Activated B cell treated with CpG ODN at 0.5 μM for 24 hours (primary cell): Measurements from ENCODE around the gene RECK. TPM values are rescaled to one million over a fixed set of nuclear protein-coding genes. Genes with fewer than 3 reads are reported as not detected.

Source experiments
- ATAC-seq: fragments of 200-7000 bp; cut with Tn5 transposase; one replicate; pipeline ENCODE4 v1.10.0; 2021; ENCODE audit warnings: low read depth, mild to moderate bottlenecking, moderate library complexity
- CTCF ChIA-PET: fragments of 350-600 bp; sonication (Branson Sonifier 250); formaldehyde crosslinking; loops from one replicate; lab custom pipeline; 2021; ENCODE audit warnings: antibody characterized with exemption; lab: Charles Lee
- POLR2A ChIA-PET: fragments of 350-600 bp; sonication (Branson Sonifier 250); formaldehyde crosslinking; loops from one replicate; lab custom pipeline; 2021; ENCODE audit warnings: antibody characterized with exemption; lab: Charles Lee
- DNase-seq: peaks from one replicate; pipeline ENCODE4 v3.0.0; 2022
- H3K27ac Mint-ChIP-seq: one replicate; pipeline ENCODE4 v1.8.0; 2020; ENCODE audit warnings: mixed read lengths
- H3K27me3 Mint-ChIP-seq: one replicate; pipeline ENCODE4 v1.8.0; 2021; ENCODE audit warnings: mixed read lengths
- H3K36me3 Mint-ChIP-seq: one replicate; pipeline ENCODE4 v1.8.0; 2021; ENCODE audit warnings: low read depth, mixed read lengths
- H3K4me1 Mint-ChIP-seq: one replicate; pipeline ENCODE4 v1.8.0; 2021; ENCODE audit warnings: mixed read lengths
- H3K4me3 Mint-ChIP-seq: one replicate; pipeline ENCODE4 v1.8.0; 2020; ENCODE audit warnings: mild to moderate bottlenecking, mixed read lengths
- H3K9me3 Mint-ChIP-seq: one replicate; pipeline ENCODE4 v1.8.0; 2020; ENCODE audit warnings: mixed read lengths
- intact Hi-C: fragments of 100-400 bp; cut with micrococcal nuclease; formaldehyde crosslinking; loops from one replicate; pipeline ENCODE4 v1.15.1; 2024
- total RNA-seq: library from RNA; stranded (reverse); gene quantifications from 2 replicates; pipeline ENCODE4 v1.2.3, GENCODE V29; 2022
- TF ChIP-seq, protein P1 (sequence below): fragments of 200-600 bp; IDR thresholded peaks from one replicate; pipeline ENCODE4 v1.8.0; 2022; ENCODE audit warnings: antibody characterized with exemption, mild to moderate bottlenecking

The RECK gene
- total RNA-seq, 1 donor from 2014 or later: 4.2 TPM

DNA sequence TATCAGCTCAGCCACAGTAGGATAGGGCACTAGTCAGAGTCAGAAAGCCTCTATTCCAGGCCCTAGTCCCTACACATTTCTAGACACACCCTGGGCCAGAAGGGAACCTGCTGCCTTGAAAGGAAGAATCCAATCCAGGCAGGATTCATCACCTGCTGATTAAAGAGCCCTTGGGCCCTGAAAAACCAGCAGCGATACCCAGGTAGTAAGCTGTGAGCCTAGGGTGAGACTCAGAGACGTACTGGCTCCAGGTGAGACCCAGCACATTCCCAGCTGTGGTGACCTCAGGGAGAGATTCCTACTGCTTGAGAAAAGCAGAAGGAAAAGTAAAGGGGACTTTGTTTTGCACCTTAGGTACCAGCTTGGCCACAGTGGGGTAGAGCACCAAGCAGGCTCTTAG is 137.1 kb downstream of the RECK start:
- Mint-ChIP-seq H3K27ac (no peak overlapping the region), H3K27me3 (peaks cover 7% of the 10 kb centered on the region), H3K4me1 (no peaks in the 10 kb centered on the region), H3K4me3 (no peak overlapping the region), H3K9me3 (no peaks in the 10 kb centered on the region), H3K36me3 (no peaks in the 10 kb centered on the region)
- ATAC-seq (no peak), DNase-seq (no peak)
- ChIA-PET POLR2A (interaction anchor here (0.6 kb wide), 1 partner anchor 9 kb away, joined by 3 read pairs; no protein-coding TSS in a partner anchor), CTCF (interaction anchor here (1.5 kb wide), 1 partner anchor 72 kb away, joined by 7 read pairs; no protein-coding TSS in a partner anchor)
- TF ChIP-seq, protein P1, sequence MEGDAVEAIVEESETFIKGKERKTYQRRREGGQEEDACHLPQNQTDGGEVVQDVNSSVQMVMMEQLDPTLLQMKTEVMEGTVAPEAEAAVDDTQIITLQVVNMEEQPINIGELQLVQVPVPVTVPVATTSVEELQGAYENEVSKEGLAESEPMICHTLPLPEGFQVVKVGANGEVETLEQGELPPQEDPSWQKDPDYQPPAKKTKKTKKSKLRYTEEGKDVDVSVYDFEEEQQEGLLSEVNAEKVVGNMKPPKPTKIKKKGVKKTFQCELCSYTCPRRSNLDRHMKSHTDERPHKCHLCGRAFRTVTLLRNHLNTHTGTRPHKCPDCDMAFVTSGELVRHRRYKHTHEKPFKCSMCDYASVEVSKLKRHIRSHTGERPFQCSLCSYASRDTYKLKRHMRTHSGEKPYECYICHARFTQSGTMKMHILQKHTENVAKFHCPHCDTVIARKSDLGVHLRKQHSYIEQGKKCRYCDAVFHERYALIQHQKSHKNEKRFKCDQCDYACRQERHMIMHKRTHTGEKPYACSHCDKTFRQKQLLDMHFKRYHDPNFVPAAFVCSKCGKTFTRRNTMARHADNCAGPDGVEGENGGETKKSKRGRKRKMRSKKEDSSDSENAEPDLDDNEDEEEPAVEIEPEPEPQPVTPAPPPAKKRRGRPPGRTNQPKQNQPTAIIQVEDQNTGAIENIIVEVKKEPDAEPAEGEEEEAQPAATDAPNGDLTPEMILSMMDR: no peak
- intact Hi-C loops: no loop called here

Other genes with a start within 250 kb of the RECK start
- gene NPR2, start 245.3 kb upstream of the RECK start, total RNA-seq: 4.4 and 4.6 TPM in 2 replicates
- 1.8 and 4.0 TPM in 2 replicates for gene SPAG8, start 224.7 kb upstream of the RECK start, total RNA-seq
- 27.9 and 34.0 TPM in 2 replicates for gene HINT2, start 221.9 kb upstream of the RECK start, total RNA-seq
- not detected in 2 replicates for gene FAM221B, start 208.2 kb upstream of the RECK start, total RNA-seq
- gene TMEM8B, start 207.7 kb upstream of the RECK start, total RNA-seq: 5.0 and 8.0 TPM in 2 replicates
- gene OR13J1, start 166.5 kb upstream of the RECK start, total RNA-seq: not detected in 2 replicates
- gene HRCT1, start 130.7 kb upstream of the RECK start, total RNA-seq: not detected in 2 replicates
- not detected in 2 replicates for gene SPAAR, start 127.4 kb upstream of the RECK start, total RNA-seq
- gene OR2S2, start 78.8 kb upstream of the RECK start, total RNA-seq: not detected in 2 replicates
- gene GLIPR2, start 99.8 kb downstream of the RECK start, total RNA-seq: 13.6 and 14.3 TPM in 2 replicates
- gene CCIN, start 132.5 kb downstream of the RECK start, total RNA-seq: not detected in 2 replicates
- gene CLTA, start 154.0 kb downstream of the RECK start, total RNA-seq: 104 and 115 TPM in 2 replicates
- gene GNE, start 221.5 kb downstream of the RECK start, total RNA-seq: 18.1 and 19.3 TPM in 2 replicates